Endothelial cell of umbilical vein (primary cell): Measurements from ENCODE around the gene C2orf69. TPM values are rescaled to one million over a fixed set of nuclear protein-coding genes. Genes with fewer than 3 reads are reported as not detected.

Experiments
- BruUV-seq: library from RNA; stranded (reverse); fragments of 400-500 nt; replicated peaks from 2 replicates; lab custom pipeline; 2021; lab: Mats Ljungman, UMichigan
- CTCF ChIA-PET: fragments of 300-600, 350-600 bp; sonication (Branson Sonifier 250); formaldehyde crosslinking; loops from one replicate; lab custom pipeline; 2021; ENCODE audit warnings: antibody characterized with exemption, inconsistent platforms; lab: Charles Lee
- POLR2A ChIA-PET: fragments of 300-600, 350-600 bp; sonication (Branson Sonifier 250); formaldehyde crosslinking; loops from one replicate; lab custom pipeline; 2021; ENCODE audit warnings: antibody characterized with exemption, inconsistent platforms; lab: Charles Lee
- DNase-seq: peaks from one replicate; pipeline ENCODE4 v3.0.0-alpha.2; 2011; ENCODE audit warnings: low read depth, low spot score
- FAIRE-seq: peaks from 2 replicates; lab custom pipeline; 2011; peaks lifted over from hg19 to GRCh38; lab: Jason Lieb, UNC
- H2AFZ ChIP-seq: 2 replicates; pipeline ENCODE4 v1.6.0; 2012; ENCODE audit warnings: low read depth, low read length, control low read depth, inconsistent platforms
- H3K27ac ChIP-seq: 2 replicates; pipeline ENCODE4 v1.5.1; 2011; ENCODE audit warnings: low read depth, mild to moderate bottlenecking, control low read depth, low read length, moderate library complexity; ENCODE audit not compliant: insufficient read depth
- H3K27me3 ChIP-seq, 2 experiments: 2 replicates each; pipeline versions ENCODE4 v1.6.0 to v1.6.1; 2011; ENCODE audit warnings: low read length in 2 of 2, mixed read lengths in 1 of 2; ENCODE audit not compliant: control insufficient read depth in 2 of 2, insufficient read depth in 2 of 2
- H3K36me3 ChIP-seq, 2 experiments: 2 replicates in 1 of 2; 3 replicates in 1 of 2; pipeline ENCODE4 v1.5.1; 2011; ENCODE audit warnings: low read length in 2 of 2, mild to moderate bottlenecking in 1 of 2, moderate library complexity in 1 of 2; ENCODE audit not compliant: control insufficient read depth in 2 of 2, insufficient read depth in 2 of 2; ENCODE audit errors: extremely low read depth in 1 of 2
- H3K4me1 ChIP-seq: 3 replicates; pipeline ENCODE4 v1.5.1; 2011; ENCODE audit warnings: mild to moderate bottlenecking, low read length; ENCODE audit not compliant: control insufficient read depth, insufficient read depth; ENCODE audit errors: extremely low read depth
- H3K4me2 ChIP-seq: 2 replicates; pipeline ENCODE4 v1.6.1; 2011; ENCODE audit warnings: low read length, control low read depth, mixed read lengths; ENCODE audit not compliant: insufficient read depth
- H3K4me3 ChIP-seq, 3 experiments: fragments of 200-600 bp in 1 of 3; sonication (generic), shearing (Covaris generic) in 1 of 3; replicated peaks in 1 of 3; 2 replicates each; pipeline ENCODE4 v1.5.1; 2011 to 2016; ENCODE audit warnings: control low read depth in 3 of 3, low read length in 3 of 3, mild to moderate bottlenecking in 2 of 3, inconsistent platforms in 1 of 3, low read depth in 1 of 3, moderate library complexity in 1 of 3; ENCODE audit not compliant: insufficient read depth in 1 of 3
- H3K79me2 ChIP-seq: 2 replicates; pipeline ENCODE4 v1.6.0; 2012; ENCODE audit warnings: low read length, inconsistent platforms; ENCODE audit not compliant: control insufficient read depth, insufficient read depth
- H3K9ac ChIP-seq: replicated peaks from 2 replicates; pipeline ENCODE3; 2011; ENCODE audit warnings: low read length, control low read depth; ENCODE audit not compliant: insufficient read depth; ENCODE audit errors: extremely low read depth
- H3K9me1 ChIP-seq: replicated peaks from 3 replicates; pipeline ENCODE4 v1.6.0; 2011; ENCODE audit warnings: mild to moderate bottlenecking, low read length; ENCODE audit not compliant: control insufficient read depth, insufficient read depth; ENCODE audit errors: extremely low read depth
- H3K9me3 ChIP-seq: replicated peaks from 2 replicates; pipeline ENCODE4 v1.5.1; 2012; ENCODE audit warnings: low read length, inconsistent platforms; ENCODE audit not compliant: control insufficient read depth, insufficient read depth
- H4K20me1 ChIP-seq: replicated peaks from 2 replicates; pipeline ENCODE3; 2011; ENCODE audit warnings: mild to moderate bottlenecking, low read length; ENCODE audit not compliant: control insufficient read depth, insufficient read depth; ENCODE audit errors: extremely low read depth
- CTCF ChIP-seq, 2 donors: IDR thresholded peaks; 1 replicate in 1 of 2; 2 replicates in 1 of 2; pipeline ENCODE4 v1.5.1; 2011; ENCODE audit warnings: low read length in 2 of 2, mild to moderate bottlenecking in 2 of 2, moderate library complexity in 2 of 2, control low read depth in 1 of 2, inconsistent platforms in 1 of 2, low read depth in 1 of 2; ENCODE audit not compliant: insufficient read depth in 1 of 2; ENCODE audit errors: extremely low read depth in 1 of 2
- EZH2 ChIP-seq: IDR thresholded peaks from 2 replicates; pipeline ENCODE4 v1.6.1; 2012; ENCODE audit warnings: borderline replicate concordance, low read depth, mild to moderate bottlenecking, moderate library complexity, low read length, inconsistent platforms; ENCODE audit not compliant: severe bottlenecking
- FOS ChIP-seq: IDR thresholded peaks from 2 replicates; pipeline ENCODE4 v1.6.1; 2011; ENCODE audit warnings: mild to moderate bottlenecking, low read length, moderate library complexity, borderline replicate concordance; ENCODE audit not compliant: insufficient read depth
- GATA2 ChIP-seq: IDR thresholded peaks from 2 replicates; pipeline ENCODE4 v1.7.0; 2011; ENCODE audit warnings: low read depth, mild to moderate bottlenecking, moderate library complexity, mixed read lengths, low read length; ENCODE audit not compliant: insufficient read length, insufficient read depth
- JUN ChIP-seq: IDR thresholded peaks from 2 replicates; pipeline ENCODE4 v1.6.1; 2011; ENCODE audit warnings: borderline replicate concordance, low read depth; ENCODE audit not compliant: insufficient read length, insufficient read depth
- MAX ChIP-seq: IDR thresholded peaks from 2 replicates; pipeline ENCODE4 v1.6.1; 2011; ENCODE audit not compliant: insufficient read depth, insufficient read length
- MYC ChIP-seq: IDR thresholded peaks from one replicate; pipeline ENCODE4 v1.6.1; 2011; ENCODE audit warnings: mild to moderate bottlenecking, low read depth, low read length
- POLR2A ChIP-seq: IDR thresholded peaks from 2 replicates; pipeline ENCODE4 v1.6.1; 2012; ENCODE audit warnings: low read depth, mild to moderate bottlenecking, control low read depth, low read length
- POLR2AphosphoS5 ChIP-seq: IDR thresholded peaks from 2 replicates; pipeline ENCODE4 v1.6.1; 2012; ENCODE audit warnings: low read depth, mild to moderate bottlenecking, control low read depth, low read length, moderate library complexity; ENCODE audit not compliant: insufficient read depth
- dilution Hi-C: fragments of 300-500 bp; cut with MboI; formaldehyde crosslinking; loops from one replicate; pipeline ENCODE4 v1.15.0; 2019; ENCODE audit warnings: low sequenced_read_pairs; ENCODE audit not compliant: extremely low pct_ligation_motif_present
- intact Hi-C: fragments of 100-400 bp; cut with micrococcal nuclease; formaldehyde crosslinking; loops from one replicate; pipeline ENCODE4 v1.10.0; 2022
- polyA plus RNA-seq, 4 experiments: library from polyadenylated mRNA; depleted of rRNA in 3 of 4; stranded (reverse) in 3 of 4; unstranded in 1 of 4; fragments of >200 nt; gene quantifications; 2 replicates each; pipeline versions ENCODE4 v1.2.1 to v1.2.3, GENCODE V29; 2011 to 2012; ENCODE audit warnings: missing spikeins in 1 of 4
- total RNA-seq: library from RNA; stranded (reverse); gene quantifications from 2 replicates; pipeline ENCODE4 v1.2.3, GENCODE V29; 2021

Gene C2orf69
- total and polyA plus RNA-seq, 2 donors (not counting 3 experiments of a cell fraction or from before 2014, with no cell fraction given), result 1.7 to 12.9 TPM

DNA sequence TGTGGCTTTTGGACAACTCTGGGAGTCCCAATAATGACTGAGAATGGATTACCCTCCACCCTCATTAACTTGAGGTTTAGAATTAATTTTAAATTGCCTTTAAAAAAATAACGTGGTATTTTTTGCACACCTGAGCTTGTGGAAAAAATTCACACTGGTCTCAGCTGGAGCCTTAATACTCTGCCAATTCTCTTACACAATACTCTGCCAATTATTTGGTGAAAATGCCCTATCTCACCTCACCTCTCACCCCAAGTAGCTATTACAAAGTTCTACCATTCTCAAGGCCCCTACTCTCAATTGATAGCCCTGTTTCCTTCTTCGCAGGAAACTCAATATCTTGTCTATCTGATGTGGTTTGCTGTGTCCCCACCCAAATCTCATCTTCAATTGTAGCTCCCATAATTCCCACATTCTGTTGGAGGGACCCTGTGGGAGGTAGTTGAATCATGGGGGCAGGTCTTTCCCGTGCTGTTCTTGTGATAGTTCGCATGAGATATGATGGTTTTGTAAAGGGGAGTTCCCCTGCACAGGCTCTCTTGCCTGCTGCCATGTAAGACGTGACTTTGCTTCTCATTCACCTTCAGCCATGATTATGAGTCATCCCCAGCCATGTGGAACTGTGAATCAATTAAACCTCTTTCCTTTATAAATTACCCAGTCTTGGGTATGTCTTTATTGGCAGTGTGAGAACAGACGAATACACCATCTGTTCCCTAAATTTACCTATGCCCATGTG lies 27.4 kb upstream of the C2orf69 start:
- Histone ChIP-seq H3K27me3 (no peaks in the 10 kb centered on the region), H3K27ac (no peak overlapping the region), H3K9ac (no peak overlapping the region), H3K4me1 (no peaks in the 10 kb centered on the region), H3K9me3 (no peaks in the 10 kb centered on the region), H3K4me2 (no peak overlapping the region), H4K20me1 (no peaks in the 10 kb centered on the region), H3K79me2 (no peaks in the 10 kb centered on the region), H3K4me3 (no peak overlapping the region), H3K36me3 (no peaks in the 10 kb centered on the region), H3K9me1 (no peaks in the 10 kb centered on the region), H2AFZ (no peak overlapping the region)
- CTCF ChIA-PET, result no interaction called here
- DNase-seq (no peak), FAIRE-seq (no peak)
- intact Hi-C loops (no loop called here), dilution Hi-C loops (no loop called here)
- BruUV-seq, result no TSS peak
- TF ChIP-seq POLR2A, result no peak
- no peak for TF ChIP-seq FOS
- no peak for TF ChIP-seq JUN
- TF ChIP-seq POLR2AphosphoS5, result no peak
- no peak for TF ChIP-seq MAX
- TF ChIP-seq MYC, result no peak
- no peak for TF ChIP-seq GATA2
- no peak for TF ChIP-seq EZH2
- TF ChIP-seq CTCF (IDR thresholded peaks at IDR 0.05; ENCODE audit: extremely low read depth in 1 of 2, insufficient read depth in 1 of 2, low read depth in 1 of 2, low read length in 2 of 2), result no peak
- POLR2A ChIA-PET, result no interaction called here
